ENCODE measurements around the gene TESPA1.

DNA sequence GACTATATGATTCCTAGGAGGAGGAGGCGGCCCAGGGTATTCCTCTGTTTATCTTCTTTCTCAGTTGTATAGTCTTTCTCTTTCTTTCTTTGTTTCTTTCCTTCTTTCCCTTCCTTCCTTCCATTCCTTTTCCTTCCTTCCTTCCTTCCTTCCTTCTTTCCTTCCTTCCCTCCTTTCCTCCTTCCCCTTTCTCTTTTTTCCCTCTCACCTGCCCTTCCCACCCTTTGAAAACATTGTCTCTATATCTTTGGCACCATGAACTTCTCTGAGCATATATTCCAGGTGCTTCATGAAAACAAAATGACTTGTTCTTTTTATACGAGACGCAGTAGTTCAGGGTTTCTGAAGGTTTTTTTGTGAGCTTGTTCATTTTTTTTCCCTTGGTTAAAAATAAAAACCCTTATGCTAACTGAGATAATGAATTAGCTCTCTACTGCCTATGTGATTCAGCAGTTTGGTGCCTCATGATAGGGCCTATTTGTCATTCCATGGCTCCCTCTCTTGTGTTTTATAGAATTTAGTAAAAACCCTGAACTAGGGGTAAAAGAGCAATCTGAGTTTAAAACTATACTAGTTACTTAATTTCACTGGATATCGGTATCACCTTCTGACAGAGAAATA lies 3.2 kb upstream of the TESPA1 start:
- no peak for TF ChIP-seq MXI1 (IDR thresholded peaks at IDR 0.05; ENCODE audit: borderline replicate concordance, low read depth, low read length)
- TF ChIP-seq, protein P1, sequence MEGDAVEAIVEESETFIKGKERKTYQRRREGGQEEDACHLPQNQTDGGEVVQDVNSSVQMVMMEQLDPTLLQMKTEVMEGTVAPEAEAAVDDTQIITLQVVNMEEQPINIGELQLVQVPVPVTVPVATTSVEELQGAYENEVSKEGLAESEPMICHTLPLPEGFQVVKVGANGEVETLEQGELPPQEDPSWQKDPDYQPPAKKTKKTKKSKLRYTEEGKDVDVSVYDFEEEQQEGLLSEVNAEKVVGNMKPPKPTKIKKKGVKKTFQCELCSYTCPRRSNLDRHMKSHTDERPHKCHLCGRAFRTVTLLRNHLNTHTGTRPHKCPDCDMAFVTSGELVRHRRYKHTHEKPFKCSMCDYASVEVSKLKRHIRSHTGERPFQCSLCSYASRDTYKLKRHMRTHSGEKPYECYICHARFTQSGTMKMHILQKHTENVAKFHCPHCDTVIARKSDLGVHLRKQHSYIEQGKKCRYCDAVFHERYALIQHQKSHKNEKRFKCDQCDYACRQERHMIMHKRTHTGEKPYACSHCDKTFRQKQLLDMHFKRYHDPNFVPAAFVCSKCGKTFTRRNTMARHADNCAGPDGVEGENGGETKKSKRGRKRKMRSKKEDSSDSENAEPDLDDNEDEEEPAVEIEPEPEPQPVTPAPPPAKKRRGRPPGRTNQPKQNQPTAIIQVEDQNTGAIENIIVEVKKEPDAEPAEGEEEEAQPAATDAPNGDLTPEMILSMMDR (conservative IDR thresholded peaks at IDR 0.05; ENCODE audit: low read depth, low read length): no peak
- TF ChIP-seq SMC3 (IDR thresholded peaks at IDR 0.05; ENCODE audit: low read depth, low read length): no peak
- no peak for TF ChIP-seq POLR2A (IDR thresholded peaks at IDR 0.05; ENCODE audit: low read depth, low read length)
- TF ChIP-seq CEBPB (IDR thresholded peaks at IDR 0.05; ENCODE audit: low read depth, low read length): no peak
- TF ChIP-seq MAFK (IDR thresholded peaks at IDR 0.05; ENCODE audit: low read depth, low read length): no peak
- TF ChIP-seq RFX5 (IDR thresholded peaks at IDR 0.05; ENCODE audit: low read depth, low read length): no peak
- TF ChIP-seq FOS (IDR thresholded peaks at IDR 0.05; ENCODE audit: low read depth, low read length): no peak
- no peak for TF ChIP-seq RAD21 (IDR thresholded peaks at IDR 0.05; ENCODE audit: low read length)
- TF ChIP-seq, protein P2, sequence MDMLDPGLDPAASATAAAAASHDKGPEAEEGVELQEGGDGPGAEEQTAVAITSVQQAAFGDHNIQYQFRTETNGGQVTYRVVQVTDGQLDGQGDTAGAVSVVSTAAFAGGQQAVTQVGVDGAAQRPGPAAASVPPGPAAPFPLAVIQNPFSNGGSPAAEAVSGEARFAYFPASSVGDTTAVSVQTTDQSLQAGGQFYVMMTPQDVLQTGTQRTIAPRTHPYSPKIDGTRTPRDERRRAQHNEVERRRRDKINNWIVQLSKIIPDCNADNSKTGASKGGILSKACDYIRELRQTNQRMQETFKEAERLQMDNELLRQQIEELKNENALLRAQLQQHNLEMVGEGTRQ (IDR thresholded peaks at IDR 0.05; ENCODE audit: low read depth, low read length): no peak

All from IMR-90 (cell line).